Measurements from ENCODE around the gene ZCCHC17.

DNA sequence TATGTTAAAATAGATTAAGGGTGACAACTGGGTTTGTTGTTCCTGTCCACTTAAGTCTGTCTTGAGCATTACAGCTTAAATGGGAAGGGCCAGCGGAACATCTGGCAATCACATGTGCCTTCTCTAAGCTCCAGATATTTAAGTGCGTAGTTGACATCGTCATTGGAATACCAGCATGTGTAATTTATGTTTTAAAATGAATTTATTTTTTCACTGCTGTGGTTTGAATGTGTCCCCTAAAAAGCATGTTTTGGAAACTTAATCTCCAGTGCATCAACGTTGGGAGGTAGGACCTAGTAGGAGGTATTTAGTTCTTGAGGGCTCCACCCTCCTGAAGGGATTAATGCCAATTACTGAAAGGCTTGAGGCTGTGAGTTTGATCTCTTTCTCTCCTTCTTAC, 13.4 kb downstream of the ZCCHC17 start:
- TF ChIP-seq, protein P1, sequence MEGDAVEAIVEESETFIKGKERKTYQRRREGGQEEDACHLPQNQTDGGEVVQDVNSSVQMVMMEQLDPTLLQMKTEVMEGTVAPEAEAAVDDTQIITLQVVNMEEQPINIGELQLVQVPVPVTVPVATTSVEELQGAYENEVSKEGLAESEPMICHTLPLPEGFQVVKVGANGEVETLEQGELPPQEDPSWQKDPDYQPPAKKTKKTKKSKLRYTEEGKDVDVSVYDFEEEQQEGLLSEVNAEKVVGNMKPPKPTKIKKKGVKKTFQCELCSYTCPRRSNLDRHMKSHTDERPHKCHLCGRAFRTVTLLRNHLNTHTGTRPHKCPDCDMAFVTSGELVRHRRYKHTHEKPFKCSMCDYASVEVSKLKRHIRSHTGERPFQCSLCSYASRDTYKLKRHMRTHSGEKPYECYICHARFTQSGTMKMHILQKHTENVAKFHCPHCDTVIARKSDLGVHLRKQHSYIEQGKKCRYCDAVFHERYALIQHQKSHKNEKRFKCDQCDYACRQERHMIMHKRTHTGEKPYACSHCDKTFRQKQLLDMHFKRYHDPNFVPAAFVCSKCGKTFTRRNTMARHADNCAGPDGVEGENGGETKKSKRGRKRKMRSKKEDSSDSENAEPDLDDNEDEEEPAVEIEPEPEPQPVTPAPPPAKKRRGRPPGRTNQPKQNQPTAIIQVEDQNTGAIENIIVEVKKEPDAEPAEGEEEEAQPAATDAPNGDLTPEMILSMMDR (conservative IDR thresholded peaks at IDR 0.05; ENCODE audit: low read length): no peak
- TF ChIP-seq EZH2phosphoT487 (IDR thresholded peaks at IDR 0.05; ENCODE audit: borderline replicate concordance): no peak

Data from Loucy (cell line).